ENCODE results near the gene EVA1A. TPM values are rescaled to one million over a fixed set of nuclear protein-coding genes. Genes with fewer than 3 reads are reported as not detected.
A peak's percentile ranks its signal among the peaks of the same experiment; 100 is the strongest.

EVA1A gene
- total RNA-seq, 1 experiment from 2014 or later = 10.8 TPM

DNA sequence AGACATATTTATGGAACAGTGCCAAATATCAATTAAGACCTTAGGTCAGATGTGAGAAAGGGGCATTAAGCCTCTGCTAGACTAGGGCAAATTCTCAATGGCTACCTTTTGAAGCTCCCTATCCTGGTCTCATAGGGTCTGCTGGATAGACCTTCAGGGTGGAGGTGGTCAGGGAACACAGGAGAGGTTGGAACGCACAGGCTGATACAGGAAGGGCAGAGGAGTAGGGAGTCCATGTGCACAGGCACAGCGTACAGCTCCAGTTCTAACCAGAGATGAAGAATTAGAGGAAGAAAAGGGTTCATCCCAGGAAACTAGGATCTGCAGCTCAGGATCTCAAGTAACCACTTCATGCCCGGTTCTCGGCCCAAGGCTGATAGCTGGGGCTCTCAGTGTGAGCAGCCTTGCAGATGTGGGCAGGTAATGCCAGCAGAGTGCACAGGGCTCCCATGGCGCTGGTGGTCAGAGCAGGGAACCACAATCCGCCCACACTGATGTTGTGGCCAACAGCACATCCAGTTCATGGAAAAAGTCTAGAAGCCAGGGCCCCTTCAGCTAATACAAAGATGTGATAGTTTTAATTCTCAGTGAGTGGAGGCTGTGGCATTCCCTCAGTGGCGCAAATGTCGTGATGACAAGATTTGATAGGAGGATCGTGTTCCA is 3.4 kb upstream of the EVA1A start:
- Histone ChIP-seq H3F3A (ENCODE audit: insufficient read depth, low read depth) (0 out of 2 replicates have a peak, but pooled peaks cover 12% of the 10 kb centered on the region), H3K9me3 (ENCODE audit: insufficient read depth, low read depth) (no peaks in the 10 kb centered on the region), H3K4me1 (replicated peaks; ENCODE audit: insufficient read depth) (peaks cover 23% of the 10 kb centered on the region), H3K4me3 (no peak overlapping the region), H3K9me2 (ENCODE audit: insufficient read depth) (no peaks in the 10 kb centered on the region), H3K27ac (no peak overlapping the region), H3K27me3 (ENCODE audit: insufficient read depth, low read depth) (no peaks in the 10 kb centered on the region), H3K36me3 (ENCODE audit: low read depth) (no peaks in the 10 kb centered on the region), H3K4me2 (no peak overlapping the region), H3K79me2 (ENCODE audit: low read depth) (no peaks in the 10 kb centered on the region; the same call in 1 of the 2 replicates), H4K20me1 (ENCODE audit: insufficient read depth) (no peaks in the 10 kb centered on the region), H2AFZ (no peak overlapping the region)
- intact Hi-C loops (cut with micrococcal nuclease; ENCODE audit: unreplicated experiment) = loop anchor here (5.0 kb wide), 2 partner anchors 37 to 97 kb away; no protein-coding TSS in a partner anchor
- BruUV-seq (replicated peaks) = no TSS peak
- TF ChIP-seq, protein P1, sequence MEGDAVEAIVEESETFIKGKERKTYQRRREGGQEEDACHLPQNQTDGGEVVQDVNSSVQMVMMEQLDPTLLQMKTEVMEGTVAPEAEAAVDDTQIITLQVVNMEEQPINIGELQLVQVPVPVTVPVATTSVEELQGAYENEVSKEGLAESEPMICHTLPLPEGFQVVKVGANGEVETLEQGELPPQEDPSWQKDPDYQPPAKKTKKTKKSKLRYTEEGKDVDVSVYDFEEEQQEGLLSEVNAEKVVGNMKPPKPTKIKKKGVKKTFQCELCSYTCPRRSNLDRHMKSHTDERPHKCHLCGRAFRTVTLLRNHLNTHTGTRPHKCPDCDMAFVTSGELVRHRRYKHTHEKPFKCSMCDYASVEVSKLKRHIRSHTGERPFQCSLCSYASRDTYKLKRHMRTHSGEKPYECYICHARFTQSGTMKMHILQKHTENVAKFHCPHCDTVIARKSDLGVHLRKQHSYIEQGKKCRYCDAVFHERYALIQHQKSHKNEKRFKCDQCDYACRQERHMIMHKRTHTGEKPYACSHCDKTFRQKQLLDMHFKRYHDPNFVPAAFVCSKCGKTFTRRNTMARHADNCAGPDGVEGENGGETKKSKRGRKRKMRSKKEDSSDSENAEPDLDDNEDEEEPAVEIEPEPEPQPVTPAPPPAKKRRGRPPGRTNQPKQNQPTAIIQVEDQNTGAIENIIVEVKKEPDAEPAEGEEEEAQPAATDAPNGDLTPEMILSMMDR (conservative IDR thresholded peaks at IDR 0.05) = no peak
- TF ChIP-seq EZH2 (IDR thresholded peaks at IDR 0.05; ENCODE audit: low read depth) = no peak
- DNase-seq = peak in 1 of 2 experiments; percentile 29
- ChIA-PET CTCF (no interaction called here), POLR2A (ENCODE audit: unreplicated experiment) (no interaction called here)

DNA sequence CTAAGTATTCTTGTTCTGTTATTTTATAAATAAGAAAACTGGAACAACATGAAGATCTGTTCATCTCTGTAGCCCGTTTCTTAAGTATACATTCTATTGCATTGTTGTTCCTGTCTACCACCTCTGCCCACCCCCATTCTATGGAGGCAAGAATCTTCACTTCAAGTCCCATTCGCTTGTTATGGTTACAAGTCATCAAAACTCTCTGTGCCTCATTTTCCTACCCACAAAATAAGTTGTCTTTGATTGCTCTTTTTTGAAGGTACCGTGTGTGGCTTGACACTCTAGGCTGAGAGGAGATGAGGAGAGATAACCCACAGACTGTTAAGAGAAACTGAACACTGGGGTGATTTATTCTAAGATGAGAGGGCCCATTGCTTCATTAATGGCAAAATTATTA is 2.9 kb upstream of the EVA1A start:
- no peak overlapping the region for H3K4me3 ChIP-seq
- DNase-seq = no peak
- H3K4me2 ChIP-seq = no peak overlapping the region
- no peaks in the 10 kb centered on the region for H4K20me1 ChIP-seq (ENCODE audit: insufficient read depth)
- no peaks in the 10 kb centered on the region for H3K9me2 ChIP-seq (ENCODE audit: insufficient read depth)
- 0 out of 2 replicates have a peak, but pooled peaks cover 12% of the 10 kb centered on the region for H3F3A ChIP-seq (ENCODE audit: insufficient read depth, low read depth)
- no peaks in the 10 kb centered on the region for H3K9me3 ChIP-seq (ENCODE audit: insufficient read depth, low read depth)
- H3K27me3 ChIP-seq (ENCODE audit: insufficient read depth, low read depth) = no peaks in the 10 kb centered on the region
- H3K79me2 ChIP-seq (ENCODE audit: low read depth) = no peaks in the 10 kb centered on the region; the same call in 1 of the 2 replicates
- ChIA-PET POLR2A (ENCODE audit: unreplicated experiment) (no interaction called here), CTCF (no interaction called here)
- H3K27ac ChIP-seq = no peak overlapping the region
- no peaks in the 10 kb centered on the region for H3K36me3 ChIP-seq (ENCODE audit: low read depth)
- no TSS peak for BruUV-seq (replicated peaks)
- intact Hi-C loops (cut with micrococcal nuclease; ENCODE audit: unreplicated experiment) = loop anchor here (5.0 kb wide), 2 partner anchors 36 to 96 kb away; no protein-coding TSS in a partner anchor
- H3K4me1 ChIP-seq (replicated peaks; ENCODE audit: insufficient read depth) = peaks cover 28% of the 10 kb centered on the region
- no peak overlapping the region for H2AFZ ChIP-seq
- TF ChIP-seq, protein P1 (conservative IDR thresholded peaks at IDR 0.05) = no peak
- no peak for TF ChIP-seq EZH2 (IDR thresholded peaks at IDR 0.05; ENCODE audit: low read depth)

DNA sequence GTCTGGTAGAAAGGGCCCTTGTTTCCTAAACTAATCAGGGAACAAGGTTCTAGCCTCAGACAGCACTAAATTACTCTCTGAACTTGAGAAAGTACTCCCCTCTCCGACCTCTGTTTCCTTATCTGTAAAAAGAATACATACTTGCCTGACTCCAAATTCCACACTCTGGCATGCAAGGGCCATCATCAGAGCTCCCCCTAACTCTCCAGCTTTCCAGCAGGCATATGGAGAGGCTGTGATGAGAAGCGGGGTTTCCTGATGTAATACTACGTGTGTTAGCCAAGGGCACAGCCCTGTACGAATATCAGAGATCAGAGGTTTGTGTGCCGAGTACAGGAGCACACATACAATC is 1.8 kb upstream of the EVA1A start:
- H3K9me2 ChIP-seq (ENCODE audit: insufficient read depth) = no peaks in the 10 kb centered on the region
- ChIA-PET POLR2A (ENCODE audit: unreplicated experiment) (no interaction called here), CTCF (interaction anchor here (3.0 to 3.3 kb wide), 2 partner anchors 44 to 46 kb away, joined by 13 to 19 read pairs; no protein-coding TSS in a partner anchor)
- TF ChIP-seq, protein P1 (conservative IDR thresholded peaks at IDR 0.05) = no peak
- no peak for TF ChIP-seq EZH2 (IDR thresholded peaks at IDR 0.05; ENCODE audit: low read depth)
- H3K79me2 ChIP-seq (ENCODE audit: low read depth) = no peaks in the 10 kb centered on the region; the same call in 1 of the 2 replicates
- no peak overlapping the region for H3K4me3 ChIP-seq
- no peak overlapping the region for H2AFZ ChIP-seq
- intact Hi-C loops (cut with micrococcal nuclease; ENCODE audit: unreplicated experiment) = loop anchor here (5.0 kb wide), 2 partner anchors 35 to 95 kb away; no protein-coding TSS in a partner anchor
- no peaks in the 10 kb centered on the region for H3K27me3 ChIP-seq (ENCODE audit: insufficient read depth, low read depth)
- DNase-seq = no peak
- peak overlapping the region; percentile 98; the same call in 1 of the 2 replicates for H3K4me2 ChIP-seq
- no TSS peak for BruUV-seq (replicated peaks)
- H3K36me3 ChIP-seq (ENCODE audit: low read depth) = no peaks in the 10 kb centered on the region
- 0 out of 2 replicates have a peak, but pooled peaks cover 12% of the 10 kb centered on the region for H3F3A ChIP-seq (ENCODE audit: insufficient read depth, low read depth)
- no peak overlapping the region for H3K27ac ChIP-seq
- no peaks in the 10 kb centered on the region for H3K9me3 ChIP-seq (ENCODE audit: insufficient read depth, low read depth)
- H3K4me1 ChIP-seq (replicated peaks; ENCODE audit: insufficient read depth) = peaks cover 28% of the 10 kb centered on the region
- H4K20me1 ChIP-seq (ENCODE audit: insufficient read depth) = no peaks in the 10 kb centered on the region
